Measurements from ENCODE around the gene VSIR. TPM values are rescaled to one million over a fixed set of nuclear protein-coding genes. Genes with fewer than 3 reads are reported as not detected.

Gene VSIR
- polyA plus RNA-seq, 1 of the 3 experiments (the other 2 are of a cell fraction) = 11.3 TPM

GRCh38 chr10:71819441-71819861 lies 46.1 kb upstream of the VSIR start:
- POLR2A ChIA-PET = no interaction called here
- H4K20me1 ChIP-seq (ENCODE audit: insufficient read depth) = peaks cover 6% of the 10 kb centered on the region; the same call in 1 of the 2 replicates

GRCh38 chr10:71818674-71819260 lies 45.4 kb upstream of the VSIR start:
- no peak overlapping the region for H3K4me2 ChIP-seq
- no peak overlapping the region for H3K9ac ChIP-seq
- H3K27ac ChIP-seq (ENCODE audit: low read depth in 2 of 2, low read length in 1 of 2) = no peak overlapping the region
- H3K27me3 ChIP-seq (ENCODE audit: insufficient read depth) = no peaks in the 10 kb centered on the region
- no peaks in the 10 kb centered on the region for H3F3A ChIP-seq (replicated peaks; ENCODE audit: insufficient read depth)
- WGBS (ENCODE audit: low lambda C conversion rate) = 82% methylated on average over 11 of the region's 14 CpGs
- CTCF ChIA-PET = interaction anchor here (1.0 to 5.7 kb wide), 6 partner anchors 45 to 110 kb away, joined by 3 to 40 read pairs (median 4); partner anchors contain the start of gene VSIR
- peaks cover 27 to 89% of the 10 kb centered on the region in 2 experiments for H3K36me3 ChIP-seq (replicated peaks in 1 of 2; ENCODE audit: control insufficient read depth in 1 of 2, insufficient read depth in 2 of 2, low read length in 1 of 2)
- POLR2A ChIA-PET = interaction anchor here (0.5 to 0.9 kb wide), 2 partner anchors 61 to 1419 kb away, joined by 3 to 4 read pairs; no protein-coding TSS in a partner anchor
- no peak for DNase-seq
- no peak overlapping the region for H2AFZ ChIP-seq (ENCODE audit: low read depth)
- no peaks in the 10 kb centered on the region for H3K9me2 ChIP-seq
- H3K4me1 ChIP-seq (ENCODE audit: control insufficient read depth in 1 of 2, insufficient read depth in 2 of 2, low read depth in 1 of 2, low read length in 1 of 2) = no peaks in the 10 kb centered on the region; a peak in 1 of 4 replicates
- H3K4me3 ChIP-seq (ENCODE audit: low read depth in 2 of 2, low read length in 1 of 2) = no peak overlapping the region
- H3K9me3 ChIP-seq = no peaks in the 10 kb centered on the region
- no peaks in the 10 kb centered on the region for H3K79me2 ChIP-seq (ENCODE audit: insufficient read depth)
- TF ChIP-seq RFX5 (IDR thresholded peaks at IDR 0.05; ENCODE audit: low read length) = no peak
- no peak for TF ChIP-seq CHD2 (IDR thresholded peaks at IDR 0.05; ENCODE audit: low read length, partially characterized antibody)
- no peak for TF ChIP-seq ELF1 (IDR thresholded peaks at IDR 0.05)
- TF ChIP-seq CTCF (IDR thresholded peaks at IDR 0.05) = no peak
- TF ChIP-seq POLR2AphosphoS5 (IDR thresholded peaks at IDR 0.05; ENCODE audit: low read depth, low read length) = no peak
- no peak for TF ChIP-seq RCOR1 (IDR thresholded peaks at IDR 0.05; ENCODE audit: low read length)
- TF ChIP-seq USF2 (IDR thresholded peaks at IDR 0.05; ENCODE audit: borderline replicate concordance, low read depth, low read length) = no peak
- TF ChIP-seq TEAD4 (IDR thresholded peaks at IDR 0.05; ENCODE audit: borderline replicate concordance, insufficient read depth) = no peak
- no peak for TF ChIP-seq SMC3 (IDR thresholded peaks at IDR 0.05; ENCODE audit: low read depth, low read length)
- no peak for TF ChIP-seq GABPA (IDR thresholded peaks at IDR 0.05; ENCODE audit: low read depth)
- H4K20me1 ChIP-seq (ENCODE audit: insufficient read depth) = 0 out of 2 replicates have a peak, but pooled peaks cover 6% of the 10 kb centered on the region

More at GRCh38 chr10:71819441-71819861, 46.1 kb upstream of the VSIR start:
- H2AFZ ChIP-seq (ENCODE audit: low read depth) = no peak overlapping the region
- no peaks in the 10 kb centered on the region for H3F3A ChIP-seq (replicated peaks; ENCODE audit: insufficient read depth)
- 81% methylated on average over 13 of the region's 18 CpGs for WGBS (ENCODE audit: low lambda C conversion rate)
- TF ChIP-seq GABPA (IDR thresholded peaks at IDR 0.05; ENCODE audit: low read depth) (no peak), POLR2AphosphoS5 (IDR thresholded peaks at IDR 0.05; ENCODE audit: low read depth, low read length) (no peak), CTCF (IDR thresholded peaks at IDR 0.05) (no peak)
- no peaks in the 10 kb centered on the region for H3K27me3 ChIP-seq (ENCODE audit: insufficient read depth)
- no peaks in the 10 kb centered on the region; a peak in 1 of 4 replicates for H3K4me1 ChIP-seq (ENCODE audit: control insufficient read depth in 1 of 2, insufficient read depth in 2 of 2, low read depth in 1 of 2, low read length in 1 of 2)
- H3K9me2 ChIP-seq = no peaks in the 10 kb centered on the region
- no peak overlapping the region for H3K9ac ChIP-seq
- no peak overlapping the region for H3K27ac ChIP-seq (ENCODE audit: low read depth in 2 of 2, low read length in 1 of 2)
- H3K79me2 ChIP-seq (ENCODE audit: insufficient read depth) = no peaks in the 10 kb centered on the region
- H3K9me3 ChIP-seq = no peaks in the 10 kb centered on the region
- peaks cover 31 to 96% of the 10 kb centered on the region in 2 experiments for H3K36me3 ChIP-seq (replicated peaks in 1 of 2; ENCODE audit: control insufficient read depth in 1 of 2, insufficient read depth in 2 of 2, low read length in 1 of 2)
- no peak overlapping the region for H3K4me2 ChIP-seq
- no peak overlapping the region for H3K4me3 ChIP-seq (ENCODE audit: low read depth in 2 of 2, low read length in 1 of 2)
- no peak for DNase-seq
- CTCF ChIA-PET = interaction anchor here (1.2 to 5.7 kb wide), 4 partner anchors 46 to 94 kb away, joined by 4 to 40 read pairs (median 6); partner anchors contain the start of gene VSIR
